Measurements from ENCODE around the gene GRID1.

DNA sequence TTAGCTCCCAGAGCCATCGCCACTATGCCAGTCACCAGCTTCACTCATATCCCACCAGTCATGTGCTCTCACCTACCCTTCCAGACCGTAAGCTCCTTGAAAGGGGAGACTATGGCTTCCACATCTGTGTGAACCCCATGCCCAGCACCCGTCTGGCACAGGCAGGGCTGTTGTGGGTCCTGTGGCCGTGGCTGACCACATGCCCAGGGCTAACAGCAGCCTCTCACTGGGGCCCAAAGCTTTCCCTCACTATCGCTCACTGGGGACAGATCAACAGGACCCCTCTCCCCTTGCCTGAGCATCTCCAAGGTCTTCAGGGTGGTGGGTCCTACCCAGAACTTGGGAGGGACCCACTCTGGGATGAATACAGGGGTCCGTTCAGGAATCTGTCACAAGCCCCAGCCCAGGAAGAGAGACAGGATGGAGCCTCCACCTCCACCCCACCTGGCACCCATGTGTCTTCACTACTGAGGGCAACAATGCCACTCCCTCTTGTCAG, 303.9 kb downstream of the GRID1 start:
- no peak for TF ChIP-seq EZH2 (IDR thresholded peaks at IDR 0.05; ENCODE audit: insufficient read depth, poor library complexity, severe bottlenecking)
- no peak for TF ChIP-seq EZH2phosphoT487 (IDR thresholded peaks at IDR 0.05; ENCODE audit: insufficient read depth, low read depth)
